Stomach (tissue), 9 donors: Measurements from ENCODE around the gene CEP112. TPM values are rescaled to one million over a fixed set of nuclear protein-coding genes. Genes with fewer than 3 reads are reported as not detected.

ENCODE experiments used
- DNase-seq, 2 donors: peaks; one replicate each; pipeline versions ENCODE4 v3.0.0 to v3.0.0-alpha.2; 2013 to 2019
- H3K27ac ChIP-seq, 5 donors: fragments of 200-600 bp in 4 of 5; sonication (generic) in 4 of 5; one replicate each; pipeline ENCODE4 v1.5.1; 2013 to 2019; ENCODE audit warnings: mild to moderate bottlenecking in 1 of 5, moderate library complexity in 1 of 5
- H3K27me3 ChIP-seq, 3 donors: fragments of 200-600 bp; sonication (generic); one replicate each; pipeline ENCODE4 v1.5.1; 2017 to 2019; ENCODE audit warnings: mixed run types in 1 of 3
- H3K36me3 ChIP-seq, 4 donors: fragments of 200-600 bp; sonication (generic); 1 replicate in 3 of 4; 2 replicates in 1 of 4; pipeline ENCODE4 v1.5.1; 2016 to 2019
- H3K4me1 ChIP-seq, 4 donors: fragments of 200-600 bp; sonication (generic); one replicate each; pipeline ENCODE4 v1.5.1; 2016 to 2019
- H3K4me3 ChIP-seq, 4 donors: fragments of 200-600 bp; sonication (generic) in 3 of 4; one replicate each; pipeline ENCODE4 v1.5.1; 2016 to 2019; ENCODE audit warnings: mild to moderate bottlenecking in 1 of 4
- H3K9me3 ChIP-seq, 4 donors: fragments of 200-600 bp; sonication (generic); one replicate each; pipeline ENCODE4 v1.5.1; 2016 to 2019
- EP300 ChIP-seq: sonication (generic); formaldehyde crosslinking; IDR thresholded peaks from one replicate; pipeline ENCODE4 v1.6.1; 2017; ENCODE audit warnings: antibody characterized with exemption
- POLR2A ChIP-seq, 4 donors: fragments of 450-650 bp; IDR thresholded peaks; one replicate each; pipeline ENCODE4 v1.6.1; 2016; ENCODE audit warnings: antibody characterized with exemption in 4 of 4, control low read depth in 2 of 4, mild to moderate bottlenecking in 1 of 4, moderate library complexity in 1 of 4
- POLR2AphosphoS5 ChIP-seq, 3 donors: sonication (generic); formaldehyde crosslinking; IDR thresholded peaks; one replicate each; pipeline ENCODE4 v1.6.1; 2016; ENCODE audit warnings: antibody characterized with exemption in 3 of 3
- WGBS, 5 donors: extraction: QIAGEN DNeasy Blood & Tissue Kit in 3 of 5; methylation state at CpG; one replicate each; pipeline versions ENCODE4 v1.1.5 to v1.1.7; 2013 to 2018; 5-methylcytosine and 5-hydroxymethylcytosine counted together
- intact Hi-C: fragments of 100-400 bp; cut with DNase I; formaldehyde crosslinking; loops from one replicate; pipeline ENCODE4 v1.15.1; 2023; ENCODE audit warnings: low total_unique reads
- polyA plus RNA-seq, 3 donors: library from polyadenylated mRNA; stranded (reverse); fragments of 200-250 nt; gene quantifications; one replicate each; pipeline ENCODE4 v1.2.3, GENCODE V29; 2013
- total RNA-seq, 5 donors: library from RNA; depleted of rRNA; stranded (reverse); fragments of >200 nt; gene quantifications; one replicate each; pipeline versions ENCODE4 v1.1.0 to v1.2.3, GENCODE V29; 2014 to 2016
- TF ChIP-seq, protein P1 (sequence below), 7 experiments: fragments of 450-650 bp in 4 of 7; fragments of 200-600 bp in 3 of 7; sonication (generic) in 3 of 7; IDR thresholded peaks; one replicate each; pipeline ENCODE4 v1.5.1; 2016 to 2019; ENCODE audit warnings: antibody characterized with exemption in 7 of 7, control low read depth in 2 of 7, mild to moderate bottlenecking in 1 of 7
- donor health status: healthy with polysubstance abuse.
- donor health status: Bipolar disorder and iron deficiency.
- donor health status: healthy.

CEP112 gene
- total and polyA plus RNA-seq, 8 donors = 3.5 to 108 (median 13.3) TPM

DNA sequence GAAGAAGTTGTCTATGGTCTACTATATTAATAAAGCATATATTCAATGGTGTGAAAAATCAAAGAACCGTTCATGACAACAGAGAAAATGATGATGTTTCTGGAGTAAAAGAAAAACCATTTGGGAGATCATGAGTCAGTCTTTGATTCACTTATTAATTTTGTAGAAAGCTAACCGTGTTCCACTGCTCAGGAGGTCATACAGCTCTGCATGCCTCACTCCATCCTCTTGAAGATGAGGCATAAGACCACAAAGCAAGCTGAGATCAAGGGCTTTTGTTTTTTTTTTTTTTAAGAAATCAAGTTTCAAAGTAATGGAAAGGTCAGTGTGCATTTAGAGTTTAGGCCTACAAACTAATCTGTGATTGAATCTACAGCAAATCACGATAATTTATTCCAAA is 206.4 kb downstream of the CEP112 start:
- Histone ChIP-seq H3K27ac (no peak overlapping the region), H3K4me1 (no peaks in the 10 kb centered on the region), H3K4me3 (no peak overlapping the region), H3K36me3 (no peaks in the 10 kb centered on the region), H3K9me3 (peaks cover 0 to 20% (median 9%) of the 10 kb centered on the region in 4 donors), H3K27me3 (no peaks in the 10 kb centered on the region)
- WGBS, 5 donors = 86 to 92% (median 88%) methylated on average over 3 of the region's 3 CpGs
- TF ChIP-seq POLR2A (IDR thresholded peaks at IDR 0.05) (no peak), EP300 (no peak), POLR2AphosphoS5 (IDR thresholded peaks at IDR 0.05) (no peak)
- TF ChIP-seq, protein P1, sequence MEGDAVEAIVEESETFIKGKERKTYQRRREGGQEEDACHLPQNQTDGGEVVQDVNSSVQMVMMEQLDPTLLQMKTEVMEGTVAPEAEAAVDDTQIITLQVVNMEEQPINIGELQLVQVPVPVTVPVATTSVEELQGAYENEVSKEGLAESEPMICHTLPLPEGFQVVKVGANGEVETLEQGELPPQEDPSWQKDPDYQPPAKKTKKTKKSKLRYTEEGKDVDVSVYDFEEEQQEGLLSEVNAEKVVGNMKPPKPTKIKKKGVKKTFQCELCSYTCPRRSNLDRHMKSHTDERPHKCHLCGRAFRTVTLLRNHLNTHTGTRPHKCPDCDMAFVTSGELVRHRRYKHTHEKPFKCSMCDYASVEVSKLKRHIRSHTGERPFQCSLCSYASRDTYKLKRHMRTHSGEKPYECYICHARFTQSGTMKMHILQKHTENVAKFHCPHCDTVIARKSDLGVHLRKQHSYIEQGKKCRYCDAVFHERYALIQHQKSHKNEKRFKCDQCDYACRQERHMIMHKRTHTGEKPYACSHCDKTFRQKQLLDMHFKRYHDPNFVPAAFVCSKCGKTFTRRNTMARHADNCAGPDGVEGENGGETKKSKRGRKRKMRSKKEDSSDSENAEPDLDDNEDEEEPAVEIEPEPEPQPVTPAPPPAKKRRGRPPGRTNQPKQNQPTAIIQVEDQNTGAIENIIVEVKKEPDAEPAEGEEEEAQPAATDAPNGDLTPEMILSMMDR (IDR thresholded peaks at IDR 0.05) = no peak
- intact Hi-C loops = no loop called here
- DNase-seq = no peak

DNA sequence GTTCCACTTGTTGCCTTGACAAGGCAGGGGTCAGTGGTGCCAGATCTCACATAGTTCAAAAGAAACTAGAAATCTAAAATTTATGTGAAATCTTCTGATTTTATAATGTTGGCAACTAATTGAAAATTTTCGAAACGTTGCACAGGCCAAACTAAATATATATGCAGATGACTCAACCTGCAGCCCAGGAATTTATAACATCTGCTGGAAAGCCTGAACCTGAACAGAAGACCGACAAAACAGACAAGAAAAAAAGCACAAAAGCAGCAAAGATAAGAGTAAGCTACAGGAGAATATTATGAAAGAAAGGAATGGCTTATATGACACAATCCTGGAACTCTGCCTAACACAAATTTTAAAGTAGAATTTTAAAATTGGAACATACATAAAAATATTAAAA is 207.6 kb downstream of the CEP112 start:
- TF ChIP-seq POLR2A (IDR thresholded peaks at IDR 0.05) (no peak), POLR2AphosphoS5 (IDR thresholded peaks at IDR 0.05) (no peak), EP300 (no peak)
- TF ChIP-seq, protein P1 (IDR thresholded peaks at IDR 0.05) = no peak

DNA sequence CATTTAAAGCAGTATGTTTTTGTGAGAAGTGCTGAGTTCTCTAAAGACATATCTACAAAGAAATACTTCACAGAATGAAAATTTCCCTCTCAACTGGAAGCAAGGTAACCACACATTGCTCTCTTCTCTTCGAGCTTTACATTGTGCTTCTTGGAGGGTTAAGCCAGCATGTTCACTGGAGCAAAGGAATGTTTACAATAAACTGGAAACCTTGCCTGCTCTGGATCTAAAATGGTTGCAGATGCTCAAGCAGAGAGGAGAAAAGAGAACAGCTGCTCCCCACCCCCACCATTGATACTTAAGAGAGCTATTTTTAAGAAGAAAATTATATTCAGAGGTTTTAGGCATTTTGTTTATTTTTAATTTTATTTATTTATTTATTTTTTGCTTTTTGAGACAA is 213.1 kb downstream of the CEP112 start:
- 53 to 77% (median 60%) methylated on average over 1 of the region's 1 CpG for WGBS, 5 donors
- Histone ChIP-seq H3K36me3 (no peaks in the 10 kb centered on the region), H3K4me3 (no peak overlapping the region), H3K4me1 (no peaks in the 10 kb centered on the region), H3K27ac (no peak overlapping the region), H3K27me3 (no peaks in the 10 kb centered on the region), H3K9me3 (no peaks in the 10 kb centered on the region)
- peak in 1 of 2 donors; percentile 16 for DNase-seq
- TF ChIP-seq EP300 (no peak), POLR2A (IDR thresholded peaks at IDR 0.05) (no peak), POLR2AphosphoS5 (IDR thresholded peaks at IDR 0.05) (no peak)
- TF ChIP-seq, protein P1 (IDR thresholded peaks at IDR 0.05) = no peak
- intact Hi-C loops = no loop called here

More for the DNA sequence above, 207.6 kb downstream of the CEP112 start:
- Histone ChIP-seq H3K36me3 (no peaks in the 10 kb centered on the region), H3K4me1 (no peaks in the 10 kb centered on the region), H3K27ac (no peak overlapping the region), H3K4me3 (no peak overlapping the region), H3K9me3 (peaks cover 0 to 18% (median 9%) of the 10 kb centered on the region in 4 donors), H3K27me3 (no peaks in the 10 kb centered on the region)
- no peak for DNase-seq
- intact Hi-C loops = no loop called here
- 46 to 72% (median 65%) methylated on average over 3 of the region's 3 CpGs for WGBS, 5 donors

DNA sequence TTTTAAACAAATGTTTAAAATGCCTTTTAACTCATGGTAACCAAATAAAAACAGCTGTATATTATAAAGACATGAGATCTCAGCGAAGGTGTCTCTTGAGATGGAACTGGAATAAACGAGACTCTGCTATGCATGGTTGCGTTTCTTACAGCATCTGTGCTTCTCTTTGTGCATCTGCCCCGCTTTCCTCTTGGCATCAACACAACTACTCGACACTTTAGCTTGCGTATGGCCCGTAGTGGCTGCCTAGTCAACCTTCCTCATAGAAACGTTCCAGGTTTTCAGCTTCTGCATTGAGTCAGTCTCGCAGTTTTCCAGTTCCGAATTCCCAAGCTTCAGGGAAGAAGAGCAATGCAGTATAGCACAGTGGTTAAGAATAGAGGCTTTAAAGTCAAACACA is 214.9 kb downstream of the CEP112 start:
- Histone ChIP-seq H3K36me3 (no peaks in the 10 kb centered on the region), H3K4me1 (no peaks in the 10 kb centered on the region), H3K27ac (no peak overlapping the region), H3K4me3 (no peak overlapping the region), H3K27me3 (no peaks in the 10 kb centered on the region), H3K9me3 (no peaks in the 10 kb centered on the region)
- 85 to 86% (median 86%) methylated on average over 10 of the region's 10 CpGs for WGBS, 5 donors
- DNase-seq = no peak
- TF ChIP-seq POLR2A (IDR thresholded peaks at IDR 0.05) (no peak), POLR2AphosphoS5 (IDR thresholded peaks at IDR 0.05) (no peak), EP300 (no peak)
- TF ChIP-seq, protein P1 (IDR thresholded peaks at IDR 0.05) = no peak
- intact Hi-C loops = no loop called here
